Upper lobe of left lung (tissue), 4 donors: ENCODE data around the gene GALNT8.

Source experiments
- CTCF ChIP-seq, 6 experiments: fragments of 450-650 bp in 4 of 6; fragments of 200-600 bp in 2 of 6; sonication (generic) in 2 of 6; IDR thresholded peaks; one replicate each; pipeline ENCODE4 v1.5.1; 2016 to 2019; ENCODE audit warnings: antibody characterized with exemption in 6 of 6
- EP300 ChIP-seq, 4 donors: sonication (generic); formaldehyde crosslinking; IDR thresholded peaks; one replicate each; pipeline ENCODE4 v1.5.1; 2017; ENCODE audit warnings: antibody characterized with exemption in 4 of 4, control low read depth in 2 of 4
- POLR2A ChIP-seq, 4 donors: fragments of 450-650 bp; IDR thresholded peaks; one replicate each; pipeline ENCODE4 v1.5.1; 2016 to 2017; ENCODE audit warnings: antibody characterized with exemption in 4 of 4, mild to moderate bottlenecking in 2 of 4

- no peak for TF ChIP-seq CTCF (IDR thresholded peaks at IDR 0.05)
- TF ChIP-seq EP300 (IDR thresholded peaks at IDR 0.05) = no peak
- TF ChIP-seq POLR2A (IDR thresholded peaks at IDR 0.05) = no peak
These were observed 60.7 kb downstream of the GALNT8 start for GRCh38 chr12:4780641-4781611.
